ENCODE data around the gene SH2D1B.

DNA sequence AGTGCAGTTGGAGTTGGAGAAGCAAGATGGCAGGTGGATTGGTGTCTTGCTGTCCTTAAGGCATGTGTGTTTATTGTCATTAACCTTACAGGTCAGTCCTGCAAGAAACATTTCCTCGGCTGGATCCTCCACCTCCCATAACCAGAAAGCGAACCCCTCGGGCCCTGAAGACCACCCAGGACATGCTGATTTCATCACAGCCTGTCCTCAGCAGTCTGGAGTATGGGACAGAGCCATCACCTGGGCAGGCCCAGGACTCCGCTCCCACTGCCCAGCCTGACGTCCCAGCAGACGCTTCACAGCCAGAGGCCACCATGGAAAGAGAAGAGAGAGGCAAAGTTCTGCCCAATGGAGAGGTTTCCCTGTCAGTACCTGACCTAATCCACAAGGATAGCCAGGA is 28.8 kb downstream of the SH2D1B start:
- TF ChIP-seq, protein P1, sequence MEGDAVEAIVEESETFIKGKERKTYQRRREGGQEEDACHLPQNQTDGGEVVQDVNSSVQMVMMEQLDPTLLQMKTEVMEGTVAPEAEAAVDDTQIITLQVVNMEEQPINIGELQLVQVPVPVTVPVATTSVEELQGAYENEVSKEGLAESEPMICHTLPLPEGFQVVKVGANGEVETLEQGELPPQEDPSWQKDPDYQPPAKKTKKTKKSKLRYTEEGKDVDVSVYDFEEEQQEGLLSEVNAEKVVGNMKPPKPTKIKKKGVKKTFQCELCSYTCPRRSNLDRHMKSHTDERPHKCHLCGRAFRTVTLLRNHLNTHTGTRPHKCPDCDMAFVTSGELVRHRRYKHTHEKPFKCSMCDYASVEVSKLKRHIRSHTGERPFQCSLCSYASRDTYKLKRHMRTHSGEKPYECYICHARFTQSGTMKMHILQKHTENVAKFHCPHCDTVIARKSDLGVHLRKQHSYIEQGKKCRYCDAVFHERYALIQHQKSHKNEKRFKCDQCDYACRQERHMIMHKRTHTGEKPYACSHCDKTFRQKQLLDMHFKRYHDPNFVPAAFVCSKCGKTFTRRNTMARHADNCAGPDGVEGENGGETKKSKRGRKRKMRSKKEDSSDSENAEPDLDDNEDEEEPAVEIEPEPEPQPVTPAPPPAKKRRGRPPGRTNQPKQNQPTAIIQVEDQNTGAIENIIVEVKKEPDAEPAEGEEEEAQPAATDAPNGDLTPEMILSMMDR (IDR thresholded peaks at IDR 0.05) = no peak
- no peak for TF ChIP-seq ZFX (IDR thresholded peaks at IDR 0.05; ENCODE audit: borderline replicate concordance)
